Osteocyte (in vitro differentiated cells): ENCODE results near the gene ACBD4. TPM values are rescaled to one million over a fixed set of nuclear protein-coding genes. Genes with fewer than 3 reads are reported as not detected.

Source experiments
- DNase-seq: peaks from one replicate; pipeline ENCODE4 v3.0.0; 2021; ENCODE audit warnings: mixed read lengths; ENCODE audit not compliant: unreplicated experiment; ENCODE audit errors: extremely low spot score
- H3K27ac Mint-ChIP-seq: one replicate; pipeline ENCODE4 v1.8.0; 2021; ENCODE audit warnings: mild to moderate bottlenecking, mixed read lengths; ENCODE audit not compliant: unreplicated experiment
- H3K27me3 Mint-ChIP-seq: one replicate; pipeline ENCODE4 v1.8.0; 2021; ENCODE audit warnings: mixed read lengths; ENCODE audit not compliant: unreplicated experiment
- H3K36me3 Mint-ChIP-seq: one replicate; pipeline ENCODE4 v1.8.0; 2021; ENCODE audit warnings: mixed read lengths; ENCODE audit not compliant: unreplicated experiment
- H3K4me1 Mint-ChIP-seq: one replicate; pipeline ENCODE4 v1.8.0; 2021; ENCODE audit warnings: mixed read lengths; ENCODE audit not compliant: unreplicated experiment
- H3K4me3 Mint-ChIP-seq: one replicate; pipeline ENCODE4 v1.8.0; 2021; ENCODE audit warnings: mild to moderate bottlenecking, moderate library complexity, mixed read lengths; ENCODE audit not compliant: unreplicated experiment
- H3K9me3 Mint-ChIP-seq: one replicate; pipeline ENCODE4 v1.8.0; 2021; ENCODE audit warnings: mixed read lengths; ENCODE audit not compliant: unreplicated experiment
- CTCF ChIP-seq: fragments of 200-600 bp; sonication (generic); IDR thresholded peaks from 2 replicates; pipeline ENCODE4 v1.5.0; 2021; ENCODE audit warnings: antibody characterized with exemption, mild to moderate bottlenecking, moderate library complexity
- total RNA-seq: library from RNA; stranded (reverse); gene quantifications from 2 replicates; pipeline ENCODE4 v1.2.1, GENCODE V29; 2021

ACBD4 gene
- total RNA-seq, 1 donor from 2014 or later: 8.1 TPM

GRCh38 chr17:45132572-45133463 is 2.7 kb upstream of the ACBD4 start:
- Mint-ChIP-seq H3K9me3 (no peaks in the 10 kb centered on the region), H3K4me1 (peaks cover 52% of the 10 kb centered on the region), H3K36me3 (no peaks in the 10 kb centered on the region), H3K27me3 (no peaks in the 10 kb centered on the region), H3K27ac (peak overlapping the region; percentile 90), H3K4me3 (peak overlapping the region; percentile 87)
- peak; percentile 87 for TF ChIP-seq CTCF
- peak; percentile 92 for DNase-seq

GRCh38 chr17:45135978-45136791 is 698 bp downstream of the ACBD4 start:
- peak overlapping the region; percentile 38 for H3K27ac Mint-ChIP-seq

GRCh38 chr17:45136846-45137560 is 1.5 kb downstream of the ACBD4 start:
- H3K27ac Mint-ChIP-seq: no peak overlapping the region
- no peak for TF ChIP-seq CTCF
- no peaks in the 10 kb centered on the region for H3K36me3 Mint-ChIP-seq
- no peak for DNase-seq
- H3K4me3 Mint-ChIP-seq: no peak overlapping the region
- no peaks in the 10 kb centered on the region for H3K9me3 Mint-ChIP-seq
- H3K4me1 Mint-ChIP-seq: peaks cover 15% of the 10 kb centered on the region
- H3K27me3 Mint-ChIP-seq: no peaks in the 10 kb centered on the region

More at GRCh38 chr17:45135978-45136791, 698 bp downstream of the ACBD4 start:
- no peaks in the 10 kb centered on the region for H3K9me3 Mint-ChIP-seq
- H3K4me3 Mint-ChIP-seq: peak overlapping the region; percentile 76
- no peak for DNase-seq
- no peaks in the 10 kb centered on the region for H3K27me3 Mint-ChIP-seq
- peaks cover 19% of the 10 kb centered on the region for H3K4me1 Mint-ChIP-seq
- TF ChIP-seq CTCF: no peak
- no peaks in the 10 kb centered on the region for H3K36me3 Mint-ChIP-seq

- Mint-ChIP-seq H3K4me3 (no peak overlapping the region), H3K4me1 (peaks cover 15% of the 10 kb centered on the region), H3K9me3 (no peaks in the 10 kb centered on the region), H3K27me3 (no peaks in the 10 kb centered on the region), H3K27ac (no peak overlapping the region), H3K36me3 (no peaks in the 10 kb centered on the region)
- DNase-seq: no peak
- no peak for TF ChIP-seq CTCF
Measured at GRCh38 chr17:45137561-45138305, 2.2 kb downstream of the ACBD4 start.
